Endothelial cell of umbilical vein (primary cell): ENCODE data around the gene OGDH. TPM values are rescaled to one million over a fixed set of nuclear protein-coding genes. Genes with fewer than 3 reads are reported as not detected.
A peak's percentile ranks its signal among the peaks of the same experiment; 100 is the strongest.

Experiments used
- BruUV-seq: library from RNA; stranded (reverse); fragments of 400-500 nt; replicated peaks from 2 replicates; lab custom pipeline; 2021; lab: Mats Ljungman, UMichigan
- CTCF ChIA-PET: fragments of 300-600, 350-600 bp; sonication (Branson Sonifier 250); formaldehyde crosslinking; loops from one replicate; lab custom pipeline; 2021; ENCODE audit warnings: antibody characterized with exemption, inconsistent platforms; lab: Charles Lee
- POLR2A ChIA-PET: fragments of 300-600, 350-600 bp; sonication (Branson Sonifier 250); formaldehyde crosslinking; loops from one replicate; lab custom pipeline; 2021; ENCODE audit warnings: antibody characterized with exemption, inconsistent platforms; lab: Charles Lee
- DNase-seq: peaks from one replicate; pipeline ENCODE4 v3.0.0-alpha.2; 2011; ENCODE audit warnings: low read depth, low spot score
- FAIRE-seq: peaks from 2 replicates; lab custom pipeline; 2011; peaks lifted over from hg19 to GRCh38; lab: Jason Lieb, UNC
- H2AFZ ChIP-seq: 2 replicates; pipeline ENCODE4 v1.6.0; 2012; ENCODE audit warnings: low read depth, low read length, control low read depth, inconsistent platforms
- H3K27ac ChIP-seq: 2 replicates; pipeline ENCODE4 v1.5.1; 2011; ENCODE audit warnings: low read depth, mild to moderate bottlenecking, control low read depth, low read length, moderate library complexity; ENCODE audit not compliant: insufficient read depth
- H3K27me3 ChIP-seq, 2 experiments: 2 replicates each; pipeline versions ENCODE4 v1.6.0 to v1.6.1; 2011; ENCODE audit warnings: low read length in 2 of 2, mixed read lengths in 1 of 2; ENCODE audit not compliant: control insufficient read depth in 2 of 2, insufficient read depth in 2 of 2
- H3K36me3 ChIP-seq, 2 experiments: 2 replicates in 1 of 2; 3 replicates in 1 of 2; pipeline ENCODE4 v1.5.1; 2011; ENCODE audit warnings: low read length in 2 of 2, mild to moderate bottlenecking in 1 of 2, moderate library complexity in 1 of 2; ENCODE audit not compliant: control insufficient read depth in 2 of 2, insufficient read depth in 2 of 2; ENCODE audit errors: extremely low read depth in 1 of 2
- H3K4me1 ChIP-seq: 3 replicates; pipeline ENCODE4 v1.5.1; 2011; ENCODE audit warnings: mild to moderate bottlenecking, low read length; ENCODE audit not compliant: control insufficient read depth, insufficient read depth; ENCODE audit errors: extremely low read depth
- H3K4me2 ChIP-seq: 2 replicates; pipeline ENCODE4 v1.6.1; 2011; ENCODE audit warnings: low read length, control low read depth, mixed read lengths; ENCODE audit not compliant: insufficient read depth
- H3K4me3 ChIP-seq, 3 experiments: fragments of 200-600 bp in 1 of 3; sonication (generic), shearing (Covaris generic) in 1 of 3; replicated peaks in 1 of 3; 2 replicates each; pipeline ENCODE4 v1.5.1; 2011 to 2016; ENCODE audit warnings: control low read depth in 3 of 3, low read length in 3 of 3, mild to moderate bottlenecking in 2 of 3, inconsistent platforms in 1 of 3, low read depth in 1 of 3, moderate library complexity in 1 of 3; ENCODE audit not compliant: insufficient read depth in 1 of 3
- H3K79me2 ChIP-seq: 2 replicates; pipeline ENCODE4 v1.6.0; 2012; ENCODE audit warnings: low read length, inconsistent platforms; ENCODE audit not compliant: control insufficient read depth, insufficient read depth
- H3K9ac ChIP-seq: replicated peaks from 2 replicates; pipeline ENCODE3; 2011; ENCODE audit warnings: low read length, control low read depth; ENCODE audit not compliant: insufficient read depth; ENCODE audit errors: extremely low read depth
- H3K9me1 ChIP-seq: replicated peaks from 3 replicates; pipeline ENCODE4 v1.6.0; 2011; ENCODE audit warnings: mild to moderate bottlenecking, low read length; ENCODE audit not compliant: control insufficient read depth, insufficient read depth; ENCODE audit errors: extremely low read depth
- H3K9me3 ChIP-seq: replicated peaks from 2 replicates; pipeline ENCODE4 v1.5.1; 2012; ENCODE audit warnings: low read length, inconsistent platforms; ENCODE audit not compliant: control insufficient read depth, insufficient read depth
- H4K20me1 ChIP-seq: replicated peaks from 2 replicates; pipeline ENCODE3; 2011; ENCODE audit warnings: mild to moderate bottlenecking, low read length; ENCODE audit not compliant: control insufficient read depth, insufficient read depth; ENCODE audit errors: extremely low read depth
- FOS ChIP-seq: IDR thresholded peaks from 2 replicates; pipeline ENCODE4 v1.6.1; 2011; ENCODE audit warnings: mild to moderate bottlenecking, low read length, moderate library complexity, borderline replicate concordance; ENCODE audit not compliant: insufficient read depth
- GATA2 ChIP-seq: IDR thresholded peaks from 2 replicates; pipeline ENCODE4 v1.7.0; 2011; ENCODE audit warnings: low read depth, mild to moderate bottlenecking, moderate library complexity, mixed read lengths, low read length; ENCODE audit not compliant: insufficient read length, insufficient read depth
- MAX ChIP-seq: IDR thresholded peaks from 2 replicates; pipeline ENCODE4 v1.6.1; 2011; ENCODE audit not compliant: insufficient read depth, insufficient read length
- MYC ChIP-seq: IDR thresholded peaks from one replicate; pipeline ENCODE4 v1.6.1; 2011; ENCODE audit warnings: mild to moderate bottlenecking, low read depth, low read length
- POLR2A ChIP-seq: IDR thresholded peaks from 2 replicates; pipeline ENCODE4 v1.6.1; 2012; ENCODE audit warnings: low read depth, mild to moderate bottlenecking, control low read depth, low read length
- POLR2AphosphoS5 ChIP-seq: IDR thresholded peaks from 2 replicates; pipeline ENCODE4 v1.6.1; 2012; ENCODE audit warnings: low read depth, mild to moderate bottlenecking, control low read depth, low read length, moderate library complexity; ENCODE audit not compliant: insufficient read depth
- dilution Hi-C: fragments of 300-500 bp; cut with MboI; formaldehyde crosslinking; loops from one replicate; pipeline ENCODE4 v1.15.0; 2019; ENCODE audit warnings: low sequenced_read_pairs; ENCODE audit not compliant: extremely low pct_ligation_motif_present
- intact Hi-C: fragments of 100-400 bp; cut with micrococcal nuclease; formaldehyde crosslinking; loops from one replicate; pipeline ENCODE4 v1.10.0; 2022
- polyA plus RNA-seq, 4 experiments: library from polyadenylated mRNA; depleted of rRNA in 3 of 4; stranded (reverse) in 3 of 4; unstranded in 1 of 4; fragments of >200 nt; gene quantifications; 2 replicates each; pipeline versions ENCODE4 v1.2.1 to v1.2.3, GENCODE V29; 2011 to 2012; ENCODE audit warnings: missing spikeins in 1 of 4
- total RNA-seq: library from RNA; stranded (reverse); gene quantifications from 2 replicates; pipeline ENCODE4 v1.2.3, GENCODE V29; 2021

The OGDH gene
- total and polyA plus RNA-seq, 2 donors (not counting 3 experiments of a cell fraction or from before 2014, with no cell fraction given) = 88.9 to 92.9 TPM

DNA sequence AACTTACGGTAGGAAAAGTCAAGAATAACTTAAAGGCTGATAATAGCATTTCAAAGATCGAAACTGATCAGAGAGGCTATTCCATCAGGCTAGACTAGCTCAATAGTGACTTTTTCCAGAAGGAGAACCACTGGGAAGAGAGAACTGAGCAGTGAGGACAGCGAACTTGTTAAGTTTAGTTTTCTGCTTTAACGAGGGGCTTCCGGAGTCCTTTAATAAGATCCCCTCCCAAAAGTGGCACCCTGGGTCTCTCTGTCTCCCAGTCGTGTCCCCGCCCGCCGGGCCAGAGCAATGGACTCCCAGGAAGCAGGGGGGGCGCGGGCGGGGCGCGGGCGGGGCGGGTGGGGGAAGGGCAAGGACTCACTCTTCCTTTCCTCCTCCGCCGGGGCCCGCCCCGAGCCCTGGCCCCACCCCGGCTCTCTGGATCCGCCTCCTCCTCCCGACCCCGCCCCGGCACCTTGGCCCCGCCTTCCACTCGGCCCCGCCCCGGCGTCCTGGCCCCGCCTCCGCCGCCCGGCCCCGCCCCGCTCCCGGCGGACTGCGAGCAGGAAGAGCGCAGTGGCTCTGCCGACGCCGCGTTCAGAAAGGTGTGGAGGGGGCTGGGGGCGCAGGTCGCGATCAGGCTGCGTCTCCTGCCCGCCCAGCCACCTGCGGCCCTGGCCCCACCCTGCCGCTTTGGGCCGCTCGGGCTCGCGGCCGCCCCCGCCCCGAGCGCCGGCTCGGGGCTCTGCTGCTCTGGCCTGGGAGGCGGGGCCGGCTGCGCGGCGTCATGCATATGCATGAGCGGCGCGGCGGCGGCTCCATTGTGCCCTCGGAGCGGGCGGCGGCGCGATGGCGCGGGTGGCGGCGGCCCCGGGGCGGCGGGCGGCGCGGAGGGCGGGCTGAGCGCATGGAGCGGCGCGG lies 141.9 kb downstream of the OGDH start, which contains the start of gene ZMIZ2:
Gene ZMIZ2, plus strand, starts transcription at position 803 of the 903 bp plus-strand sequence. CDS start 7,403 bp downstream, outside the sequence.
- POLR2A ChIA-PET = interaction anchor here (0.7 to 1.1 kb wide), 4 partner anchors 35 to 142 kb away, joined by 3 to 4 read pairs (median 4); partner anchors contain the start of gene OGDH
- intact Hi-C loops = loop anchor here (1.0 to 5.0 kb wide), 7 partner anchors 13 to 165 kb away; partner anchors contain the start of genes H2AZ2, OGDH, PPIA and TMED4

GRCh38 chr7:44748948-44749731 lies 142.7 kb downstream of the OGDH start:
- CTCF ChIA-PET = interaction anchor here (1.0 to 1.4 kb wide), 4 partner anchors 14 to 98 kb away, joined by 3 read pairs; partner anchors contain the start of gene H2AZ2
- Histone ChIP-seq H2AFZ (no peak overlapping the region), H3K9me1 (no peaks in the 10 kb centered on the region), H3K27me3 (no peaks in the 10 kb centered on the region), H3K36me3 (peaks cover 0 to 6% of the 10 kb centered on the region in 2 experiments), H4K20me1 (no peaks in the 10 kb centered on the region), H3K9ac (peak overlapping the region; percentile 78), H3K79me2 (peaks cover 41% of the 10 kb centered on the region), H3K4me1 (peaks cover 15% of the 10 kb centered on the region), H3K4me3 (peak overlapping the region; percentile 46 to 98 (median 71)), H3K27ac (peak overlapping the region; percentile 45), H3K4me2 (peak overlapping the region; percentile 71), H3K9me3 (no peaks in the 10 kb centered on the region)
- DNase-seq (no peak), FAIRE-seq (no peak)
- dilution Hi-C loops = no loop called here
- POLR2A ChIA-PET = no interaction called here
- intact Hi-C loops = loop anchor here (1.0 to 5.0 kb wide), 7 partner anchors 14 to 166 kb away; partner anchors contain the start of genes H2AZ2, OGDH, PPIA and TMED4
- BruUV-seq = no TSS peak
- TF ChIP-seq POLR2AphosphoS5 = no peak
- no peak for TF ChIP-seq MYC
- no peak for TF ChIP-seq MAX
- no peak for TF ChIP-seq FOS

More for the DNA sequence above, 141.9 kb downstream of the OGDH start, which contains the start of gene ZMIZ2:
- DNase-seq (peak; percentile 88), FAIRE-seq (peak; percentile 95)
- dilution Hi-C loops = no loop called here
- H3K9me1 ChIP-seq = no peaks in the 10 kb centered on the region
- no peaks in the 10 kb centered on the region for H4K20me1 ChIP-seq
- TF ChIP-seq GATA2 (no peak), POLR2A (peak; percentile 68), POLR2AphosphoS5 (peak; percentile 95)
- H3K4me1 ChIP-seq = peaks cover 22% of the 10 kb centered on the region
- peak within 1 kb of the TSS; percentile 94 for H3K4me2 ChIP-seq
- no peaks in the 10 kb centered on the region for H3K27me3 ChIP-seq
- peaks cover 36% of the 10 kb centered on the region for H3K79me2 ChIP-seq
- no peaks in the 10 kb centered on the region for H3K9me3 ChIP-seq
- CTCF ChIA-PET = interaction anchor here (0.6 to 1.4 kb wide), 2 partner anchors 15 to 30 kb away, joined by 3 read pairs; no protein-coding TSS in a partner anchor
- H3K9ac ChIP-seq = peak within 1 kb of the TSS; percentile 83
- H3K36me3 ChIP-seq = peaks cover 0 to 6% of the 10 kb centered on the region in 2 experiments
- H3K27ac ChIP-seq = peak within 1 kb of the TSS; percentile 82
- no TSS peak for BruUV-seq
- peak within 1 kb of the TSS; percentile 46 to 98 (median 71) for H3K4me3 ChIP-seq
- peak within 1 kb of the TSS; percentile 84 for H2AFZ ChIP-seq
